Nephron (organoid): ENCODE measurements around the gene GSTM4.
"Not testable (repeated sequence)": the region's sequence is repeated elsewhere in the genome, so short reads cannot be mapped to it uniquely, and the experiment has no call there.

ENCODE experiments used
- H3K27ac Mint-ChIP-seq, 3 experiments: 2 replicates each; pipeline ENCODE4 v1.8.0; 2020; ENCODE audit warnings: mixed read lengths in 3 of 3, mild to moderate bottlenecking in 2 of 3, moderate library complexity in 1 of 3
- H3K27me3 Mint-ChIP-seq: 2 replicates; pipeline ENCODE4 v1.8.0; 2021; ENCODE audit warnings: low read depth, mild to moderate bottlenecking, moderate library complexity, mixed read lengths
- H3K36me3 Mint-ChIP-seq: 2 replicates; pipeline ENCODE4 v1.8.0; 2020; ENCODE audit warnings: low read depth, mixed read lengths
- H3K4me1 Mint-ChIP-seq: 2 replicates; pipeline ENCODE4 v1.8.0; 2020; ENCODE audit warnings: mixed read lengths
- H3K4me3 Mint-ChIP-seq, 3 experiments: 2 replicates each; pipeline ENCODE4 v1.8.0; 2020; ENCODE audit warnings: mild to moderate bottlenecking in 3 of 3, mixed read lengths in 3 of 3, moderate library complexity in 2 of 3
- H3K9me3 Mint-ChIP-seq: 2 replicates; pipeline ENCODE4 v1.8.0; 2020; ENCODE audit warnings: mixed read lengths
- TF ChIP-seq, protein P1 (sequence below), 3 experiments: fragments of 200-600 bp; sonication (generic); IDR thresholded peaks; one replicate each; pipeline ENCODE4 v1.5.0; 2021; ENCODE audit warnings: antibody characterized with exemption in 3 of 3; ENCODE audit not compliant: unreplicated experiment in 3 of 3

GSTM4 gene

DNA sequence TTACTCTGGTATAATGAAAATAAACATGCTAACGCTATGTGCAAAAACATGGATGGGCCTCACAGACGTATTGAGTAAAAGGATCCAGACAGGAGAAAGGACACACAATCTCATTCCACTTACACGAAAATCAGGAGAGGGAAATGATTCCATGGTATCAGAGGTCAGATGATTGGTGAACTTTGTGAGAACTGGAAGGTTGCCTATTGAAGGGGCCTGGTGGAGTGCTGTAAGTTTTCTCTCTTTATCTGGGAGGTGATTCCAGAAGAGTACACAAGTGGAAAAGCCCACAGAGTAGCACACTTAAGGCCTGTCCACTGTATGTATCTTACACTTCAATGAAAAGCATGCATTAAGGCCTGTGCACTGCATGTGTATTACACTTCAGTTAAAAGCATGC, 21.6 kb downstream of the GSTM4 start:
- Mint-ChIP-seq H3K4me3 (no peak overlapping the region), H3K4me1 (peaks cover 7% of the 10 kb centered on the region), H3K27me3 (no peaks in the 10 kb centered on the region), H3K36me3 (peaks cover 17% of the 10 kb centered on the region), H3K27ac (no peak overlapping the region), H3K9me3 (no peaks in the 10 kb centered on the region)
- TF ChIP-seq, protein P1, sequence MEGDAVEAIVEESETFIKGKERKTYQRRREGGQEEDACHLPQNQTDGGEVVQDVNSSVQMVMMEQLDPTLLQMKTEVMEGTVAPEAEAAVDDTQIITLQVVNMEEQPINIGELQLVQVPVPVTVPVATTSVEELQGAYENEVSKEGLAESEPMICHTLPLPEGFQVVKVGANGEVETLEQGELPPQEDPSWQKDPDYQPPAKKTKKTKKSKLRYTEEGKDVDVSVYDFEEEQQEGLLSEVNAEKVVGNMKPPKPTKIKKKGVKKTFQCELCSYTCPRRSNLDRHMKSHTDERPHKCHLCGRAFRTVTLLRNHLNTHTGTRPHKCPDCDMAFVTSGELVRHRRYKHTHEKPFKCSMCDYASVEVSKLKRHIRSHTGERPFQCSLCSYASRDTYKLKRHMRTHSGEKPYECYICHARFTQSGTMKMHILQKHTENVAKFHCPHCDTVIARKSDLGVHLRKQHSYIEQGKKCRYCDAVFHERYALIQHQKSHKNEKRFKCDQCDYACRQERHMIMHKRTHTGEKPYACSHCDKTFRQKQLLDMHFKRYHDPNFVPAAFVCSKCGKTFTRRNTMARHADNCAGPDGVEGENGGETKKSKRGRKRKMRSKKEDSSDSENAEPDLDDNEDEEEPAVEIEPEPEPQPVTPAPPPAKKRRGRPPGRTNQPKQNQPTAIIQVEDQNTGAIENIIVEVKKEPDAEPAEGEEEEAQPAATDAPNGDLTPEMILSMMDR (IDR thresholded peaks at IDR 0.05; ENCODE audit: unreplicated experiment in 3 of 3), result no peak

DNA sequence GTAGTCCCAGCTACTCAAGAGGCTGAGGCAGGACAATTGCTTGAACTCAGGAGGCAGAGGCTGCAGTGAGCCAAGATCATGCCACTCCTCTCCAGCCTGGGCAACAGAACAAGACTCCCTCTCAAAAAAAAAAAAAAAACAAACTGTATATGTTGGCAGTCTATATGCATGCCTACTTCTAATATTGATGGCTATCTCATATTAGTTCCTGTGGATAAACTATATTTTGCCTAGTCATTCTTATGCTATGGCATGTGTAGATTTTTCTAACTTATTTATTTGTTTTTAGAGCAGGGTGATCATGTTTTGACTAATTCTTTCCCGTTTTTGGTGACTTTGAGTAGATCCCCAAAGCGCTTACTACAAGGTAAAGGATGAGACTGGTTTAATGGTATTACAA, 22.7 kb downstream of the GSTM4 start:
- peaks cover 12% of the 10 kb centered on the region for H3K36me3 Mint-ChIP-seq
- not testable (repeated sequence) for H3K27me3 Mint-ChIP-seq, H3K9me3 Mint-ChIP-seq, H3K4me1 Mint-ChIP-seq, H3K4me3 Mint-ChIP-seq, H3K27ac Mint-ChIP-seq

DNA sequence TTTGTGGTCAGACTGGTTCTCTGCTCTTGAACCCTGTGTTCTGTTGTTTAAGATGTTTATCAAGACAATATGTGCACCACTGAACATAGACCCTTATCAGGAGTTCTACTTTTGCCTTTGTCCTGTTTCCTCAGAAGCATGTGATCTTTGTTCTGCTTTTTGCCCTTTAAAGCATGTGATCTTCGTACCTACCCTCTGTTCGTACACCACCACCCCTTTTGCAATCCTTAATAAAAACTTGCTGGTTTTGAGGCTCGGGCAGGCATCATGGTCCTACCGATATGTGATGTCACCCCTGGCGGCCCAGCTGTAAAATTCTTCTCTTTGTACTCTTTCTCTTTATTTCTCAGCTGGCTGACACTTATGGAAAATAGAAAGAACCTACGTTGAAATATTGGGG, 28.9 kb downstream of the GSTM4 start:
- not testable (repeated sequence) for H3K9me3 Mint-ChIP-seq, H3K27ac Mint-ChIP-seq, H3K4me3 Mint-ChIP-seq, H3K4me1 Mint-ChIP-seq, H3K36me3 Mint-ChIP-seq, H3K27me3 Mint-ChIP-seq

DNA sequence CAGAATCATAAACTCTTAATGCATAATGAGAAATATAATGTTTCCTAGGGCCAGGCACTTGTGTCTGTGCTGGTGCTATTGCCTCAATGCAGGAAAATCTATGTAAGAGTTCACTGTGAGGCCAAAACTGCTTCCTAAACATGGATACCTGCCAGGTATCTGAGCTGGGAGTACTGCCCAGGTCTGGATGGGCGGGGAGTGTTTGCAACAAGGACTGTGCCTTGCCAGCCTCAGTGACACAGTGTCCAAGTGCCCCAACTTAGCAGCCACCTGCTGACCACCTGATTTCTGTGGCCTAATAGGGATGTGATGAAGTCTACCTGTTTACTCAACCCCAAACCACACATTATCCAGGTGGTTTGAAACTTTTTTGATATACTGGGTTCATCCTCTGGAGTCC, 29.5 kb downstream of the GSTM4 start:
- H3K27ac Mint-ChIP-seq, H3K4me1 Mint-ChIP-seq, H3K36me3 Mint-ChIP-seq, H3K4me3 Mint-ChIP-seq, H3K9me3 Mint-ChIP-seq, H3K27me3 Mint-ChIP-seq: not testable (repeated sequence)

DNA sequence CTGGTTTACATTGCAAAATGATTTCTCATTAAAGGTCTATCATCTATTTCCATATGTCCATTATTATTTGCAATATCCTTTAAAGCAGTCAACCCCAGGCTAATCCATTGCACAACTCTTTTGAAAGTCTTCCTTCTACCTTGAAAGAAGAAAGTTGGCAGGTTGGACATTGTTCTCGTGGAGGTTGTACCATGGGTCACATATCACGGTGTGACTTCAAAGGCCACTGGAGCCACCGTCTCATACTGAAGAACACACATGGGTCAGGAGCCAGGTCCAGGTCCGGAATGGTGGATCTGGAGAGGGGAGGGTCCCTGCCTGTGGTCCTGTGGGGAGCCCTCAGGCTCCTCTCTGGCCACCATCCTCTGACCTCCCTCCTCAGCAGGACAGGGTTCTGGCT, 30.0 kb downstream of the GSTM4 start:
- H3K27me3 Mint-ChIP-seq, H3K4me3 Mint-ChIP-seq, H3K9me3 Mint-ChIP-seq, H3K36me3 Mint-ChIP-seq, H3K4me1 Mint-ChIP-seq: not testable (repeated sequence)
- peak overlapping the region in 1 of 3 experiments; percentile 55 for H3K27ac Mint-ChIP-seq

DNA sequence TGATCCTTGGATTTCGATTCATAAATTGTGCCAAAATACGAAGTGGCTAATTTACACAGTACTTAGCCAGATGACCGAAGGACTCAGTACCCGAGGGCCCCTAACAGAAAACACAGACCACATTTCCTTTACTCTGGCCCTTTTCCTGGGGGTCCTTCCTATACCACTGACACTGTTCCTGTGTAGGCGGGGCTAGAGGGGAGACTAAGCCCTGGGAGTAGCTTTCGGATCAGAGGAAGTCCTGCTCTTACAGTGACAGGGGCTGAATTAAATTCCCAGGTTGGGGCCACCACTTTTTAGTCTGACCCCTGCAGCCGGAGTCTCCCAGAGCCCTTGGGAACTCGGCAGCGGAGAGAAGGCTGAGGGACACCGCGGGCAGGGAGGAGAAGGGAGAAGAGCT, 31.2 kb downstream of the GSTM4 start:
- not testable (repeated sequence) for H3K9me3 Mint-ChIP-seq, H3K36me3 Mint-ChIP-seq, H3K27me3 Mint-ChIP-seq, H3K4me1 Mint-ChIP-seq
- peak overlapping the region; percentile 82 to 90 (median 90) for H3K4me3 Mint-ChIP-seq
- H3K27ac Mint-ChIP-seq, result peak overlapping the region; percentile 95 to 98 (median 97)

DNA sequence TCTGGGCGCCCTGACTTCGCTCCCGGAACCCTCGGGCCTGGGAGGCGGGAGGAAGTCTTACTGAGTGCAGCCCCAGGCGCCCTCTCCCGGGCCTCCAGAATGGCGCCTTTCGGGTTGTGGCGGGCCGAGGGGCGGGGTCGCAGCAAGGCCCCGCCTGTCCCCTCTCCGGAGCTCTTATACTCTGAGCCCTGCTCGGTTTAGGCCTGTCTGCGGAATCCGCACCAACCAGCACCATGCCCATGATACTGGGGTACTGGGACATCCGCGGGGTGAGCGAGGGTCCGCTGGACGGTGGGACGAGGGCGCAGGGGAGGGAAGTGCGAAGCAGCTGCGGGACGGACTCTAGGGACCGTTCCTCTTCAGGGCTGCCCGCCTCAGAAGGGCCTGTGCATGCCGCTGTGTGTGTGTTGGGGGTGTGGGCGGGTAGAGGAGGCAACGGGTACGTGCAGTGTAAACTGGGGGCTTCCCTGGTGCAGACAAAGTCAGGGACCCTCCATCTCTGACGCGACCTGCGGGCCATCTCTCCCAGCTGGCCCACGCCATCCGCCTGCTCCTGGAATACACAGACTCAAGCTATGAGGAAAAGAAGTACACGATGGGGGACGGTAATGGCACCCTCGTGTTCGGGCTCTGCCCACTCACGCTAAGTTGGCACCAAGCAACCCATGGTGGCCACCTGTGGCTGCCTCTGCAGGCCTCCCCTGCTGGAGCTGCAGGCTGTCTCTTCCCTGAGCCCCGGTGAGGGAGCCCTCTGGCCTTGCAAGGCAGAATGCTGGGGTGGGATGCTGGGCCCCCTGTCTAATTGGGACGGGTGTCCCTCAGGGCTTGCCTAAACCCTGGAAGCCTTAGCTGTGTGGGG, 32.0 kb downstream of the GSTM4 start, which contains the start of gene GSTM1:
Gene GSTM1 (plus strand): TSS at position 177 of the 859 bp plus-strand sequence. CDS start 57 bp downstream, at position 234.
- Mint-ChIP-seq H3K4me3 (peak within 1 kb of the TSS; percentile 82 to 90 (median 90)), H3K27me3 (no peaks in the 10 kb centered on the region), H3K9me3 (no peaks in the 10 kb centered on the region), H3K36me3 (peaks cover 5% of the 10 kb centered on the region), H3K4me1 (peaks cover 5% of the 10 kb centered on the region), H3K27ac (peak within 1 kb of the TSS; percentile 95 to 98 (median 97))
- TF ChIP-seq, protein P1 (IDR thresholded peaks at IDR 0.05; ENCODE audit: unreplicated experiment in 3 of 3), result peak in 1 of 3 experiments; percentile 39

DNA sequence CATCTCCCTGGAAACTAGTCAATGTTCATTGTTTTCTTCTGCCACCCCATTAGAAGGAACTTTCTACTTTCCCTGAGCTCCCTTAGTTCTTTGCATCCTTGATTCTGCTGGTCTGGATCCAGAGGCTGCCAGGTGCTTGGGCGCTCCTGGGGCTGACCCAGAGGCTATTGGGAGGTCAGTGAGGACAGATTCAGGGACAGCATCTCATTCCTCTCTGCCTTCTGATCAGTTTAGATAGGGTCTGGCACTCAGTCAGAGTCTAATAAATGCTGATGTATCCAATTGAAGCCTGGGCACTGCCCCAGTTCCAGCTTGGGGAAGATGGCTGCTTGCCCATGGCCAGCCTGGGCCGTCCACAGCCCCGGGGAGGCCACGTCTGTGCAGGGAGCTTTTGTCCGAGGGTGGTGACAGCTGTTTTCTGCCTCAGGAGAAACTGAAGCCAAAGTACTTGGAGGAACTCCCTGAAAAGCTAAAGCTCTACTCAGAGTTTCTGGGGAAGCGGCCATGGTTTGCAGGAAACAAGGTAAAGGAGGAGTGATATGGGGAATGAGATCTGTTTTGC, 34.0 kb downstream of the GSTM4 start:
- Mint-ChIP-seq H3K36me3 (peaks cover 5% of the 10 kb centered on the region), H3K27ac (peak overlapping the region in 1 of 3 experiments; percentile 48), H3K9me3 (no peaks in the 10 kb centered on the region), H3K4me3 (peak overlapping the region; percentile 49 to 79 (median 78)), H3K4me1 (peaks cover 5% of the 10 kb centered on the region), H3K27me3 (no peaks in the 10 kb centered on the region)
- TF ChIP-seq, protein P1 (IDR thresholded peaks at IDR 0.05; ENCODE audit: unreplicated experiment in 3 of 3), result no peak
